ENCODE results near the gene CMTM4. TPM values are rescaled to one million over a fixed set of nuclear protein-coding genes. Genes with fewer than 3 reads are reported as not detected.

The CMTM4 gene
- total and polyA plus RNA-seq, 2 of the 8 experiments (the other 6 are each of a cell fraction or from before 2014, with no cell fraction given): 35.3 to 51.7 TPM

GRCh38 chr16:66678337-66678736 is 18.2 kb downstream of the CMTM4 start:
- FAIRE-seq (no peak), DNase-seq (ENCODE audit: low read depth in 1 of 2, low spot score in 2 of 2) (no peak)
- ChIA-PET CTCF (ENCODE audit: partially characterized antibody) (interaction anchor here (0.6 to 2.4 kb wide), 7 partner anchors 9 to 50 kb away, joined by 3 to 8 read pairs (median 4); partner anchors contain the start of gene CMTM4), POLR2A (ENCODE audit: partially characterized antibody) (no interaction called here)
- H2BK5ac ChIP-seq (ENCODE audit: low read depth, low read length): no peak overlapping the region
- no peak overlapping the region for H4K91ac ChIP-seq (replicated peaks; ENCODE audit: insufficient read length, low read length)
- no peaks in the 10 kb centered on the region for H3K9me3 ChIP-seq (ENCODE audit: insufficient read depth in 2 of 2, low read depth in 1 of 2, low read length in 1 of 2)
- no peak overlapping the region for H3K23ac ChIP-seq (ENCODE audit: insufficient read length)
- TF ChIP-seq KDM1A (IDR thresholded peaks at IDR 0.05; ENCODE audit: borderline replicate concordance, low read length): no peak
- TF ChIP-seq EGR1 (IDR thresholded peaks at IDR 0.05; ENCODE audit: borderline replicate concordance, low read depth, low read length): no peak
- TF ChIP-seq EP300 (IDR thresholded peaks at IDR 0.05; ENCODE audit: borderline replicate concordance in 1 of 2, low read depth in 2 of 2, low read length in 2 of 2): no peak
- TF ChIP-seq YY1 (IDR thresholded peaks at IDR 0.05; ENCODE audit: low read depth, low read length): no peak
- no peak for TF ChIP-seq TCF12 (IDR thresholded peaks at IDR 0.05; ENCODE audit: low read depth, low read length)
- no peak for TF ChIP-seq CTBP2 (IDR thresholded peaks at IDR 0.05; ENCODE audit: borderline replicate concordance, insufficient read depth, insufficient read length, low read length)
- no peak for TF ChIP-seq SIX5 (IDR thresholded peaks at IDR 0.05; ENCODE audit: low read depth, low read length)
- TF ChIP-seq EZH2 (IDR thresholded peaks at IDR 0.05; ENCODE audit: low read depth, low read length, severe bottlenecking): no peak
- TF ChIP-seq ATF3 (IDR thresholded peaks at IDR 0.05; ENCODE audit: insufficient read depth, low read depth, low read length): no peak
- no peak for TF ChIP-seq POLR2A (IDR thresholded peaks at IDR 0.05; ENCODE audit: control extremely low read depth in 1 of 2, low read depth in 2 of 2, low read length in 2 of 2)
- TF ChIP-seq NANOG (IDR thresholded peaks at IDR 0.05; ENCODE audit: insufficient read depth, low read depth, low read length, poor library complexity, severe bottlenecking): no peak
- TF ChIP-seq TBP (IDR thresholded peaks at IDR 0.05; ENCODE audit: low read depth, low read length): no peak
- TF ChIP-seq E2F6 (IDR thresholded peaks at IDR 0.05): no peak
- no peak overlapping the region for H3K18ac ChIP-seq (ENCODE audit: extremely low read depth, low read length)
- no peak overlapping the region for H4K8ac ChIP-seq (ENCODE audit: extremely low read depth, insufficient read depth, low read length)
- peaks cover 0 to 38% of the 10 kb centered on the region in 2 experiments; a peak in 2 of 4 replicates for H3K79me2 ChIP-seq (ENCODE audit: control insufficient read depth in 1 of 2, insufficient read depth in 2 of 2, low read length in 2 of 2)
- peaks cover 15% of the 10 kb centered on the region for H3K79me1 ChIP-seq (ENCODE audit: low read depth, low read length)
- no peaks in the 10 kb centered on the region for H3K23me2 ChIP-seq (ENCODE audit: low read depth, low read length)
- H3K4ac ChIP-seq (replicated peaks; ENCODE audit: insufficient read length, low read depth, low read length): no peak overlapping the region
- H2BK12ac ChIP-seq (ENCODE audit: low read depth, low read length): no peak overlapping the region
- 0 out of 7 replicates have a peak, but pooled peaks cover 0 to 2% (median 0%) of the 10 kb centered on the region in 4 experiments for H3K4me1 ChIP-seq (replicated peaks in 1 of 4; ENCODE audit: control insufficient read depth in 3 of 4, insufficient read depth in 4 of 4, low read length in 3 of 4)
- H4K5ac ChIP-seq (ENCODE audit: insufficient read length, low read depth, low read length): no peak overlapping the region
- H3K27me3 ChIP-seq (replicated peaks in 1 of 4; ENCODE audit: control insufficient read depth in 3 of 4, extremely low read depth in 1 of 4, insufficient read depth in 3 of 4, low read length in 3 of 4): no peaks in the 10 kb centered on the region
- H3K14ac ChIP-seq (ENCODE audit: insufficient read length): no peak overlapping the region
- H3K4me2 ChIP-seq (ENCODE audit: insufficient read depth in 1 of 2, low read depth in 2 of 2, low read length in 2 of 2): no peak overlapping the region
- 85% methylated on average over 2 of the region's 2 CpGs; no CpG with 5 or more reads in 1 of the 2 experiments for WGBS, 2 experiments (ENCODE audit: extremely low coverage in 1 of 2, insufficient coverage in 1 of 2, insufficient read length in 1 of 2, insufficient replicate concordance in 2 of 2, low coverage in 1 of 2, low lambda C conversion rate in 2 of 2, missing lambda C conversion rate in 1 of 2)
- no peak overlapping the region for H2AFZ ChIP-seq (ENCODE audit: low read length)
- H3K9ac ChIP-seq (replicated peaks in 1 of 4; ENCODE audit: extremely low read depth in 1 of 4, low read depth in 3 of 4, low read length in 3 of 4): no peak overlapping the region
- no peak overlapping the region for H2AK5ac ChIP-seq (ENCODE audit: low read depth, low read length)
- H4K20me1 ChIP-seq (replicated peaks in 1 of 2; ENCODE audit: control insufficient read depth in 1 of 2, insufficient read depth in 2 of 2, low read length in 2 of 2): peaks cover 0 to 6% of the 10 kb centered on the region in 2 experiments
- no peak overlapping the region for H2BK20ac ChIP-seq (ENCODE audit: low read length)
- H2BK15ac ChIP-seq (ENCODE audit: low read length): no peak overlapping the region
- no peak overlapping the region for H2BK120ac ChIP-seq (replicated peaks; ENCODE audit: low read depth, low read length)
- H3K56ac ChIP-seq (replicated peaks; ENCODE audit: insufficient read length, low read depth, low read length): no peak overlapping the region
- no peaks in the 10 kb centered on the region; a peak in 1 of 8 replicates for H3K36me3 ChIP-seq (ENCODE audit: control insufficient read depth in 2 of 4, insufficient read depth in 4 of 4, low read length in 3 of 4)
- H3K27ac ChIP-seq (ENCODE audit: low read depth, low read length): no peak overlapping the region
- H3K4me3 ChIP-seq (ENCODE audit: extremely low read depth in 1 of 4, insufficient read depth in 2 of 4, low read depth in 3 of 4, low read length in 4 of 4): no peak overlapping the region

Measured in H1 (cell line).